Jurkat, Clone E6-1 (cell line): Measurements from ENCODE around the gene POMT1. TPM values are rescaled to one million over a fixed set of nuclear protein-coding genes. Genes with fewer than 3 reads are reported as not detected.
A peak's percentile ranks its signal among the peaks of the same experiment; 100 is the strongest.
"Not testable (repeated sequence)": the region's sequence is repeated elsewhere in the genome, so short reads cannot be mapped to it uniquely, and the experiment has no call there.

Source experiments
- DNase-seq: peaks from one replicate; pipeline ENCODE4 v3.0.0-alpha.2; 2011; ENCODE audit warnings: low read depth, low spot score
- H3K4me3 ChIP-seq: 2 replicates; pipeline ENCODE4 v1.5.1; 2011; ENCODE audit warnings: mild to moderate bottlenecking, low read length, control low read depth, moderate library complexity
- polyA plus RNA-seq: library from polyadenylated mRNA; unstranded; fragments of >200 nt; gene quantifications from one replicate; pipeline ENCODE4 v1.2.1, GENCODE V29; 2012; ENCODE audit warnings: missing spikeins; ENCODE audit not compliant: insufficient read length, insufficient read depth

Gene POMT1, protein sequence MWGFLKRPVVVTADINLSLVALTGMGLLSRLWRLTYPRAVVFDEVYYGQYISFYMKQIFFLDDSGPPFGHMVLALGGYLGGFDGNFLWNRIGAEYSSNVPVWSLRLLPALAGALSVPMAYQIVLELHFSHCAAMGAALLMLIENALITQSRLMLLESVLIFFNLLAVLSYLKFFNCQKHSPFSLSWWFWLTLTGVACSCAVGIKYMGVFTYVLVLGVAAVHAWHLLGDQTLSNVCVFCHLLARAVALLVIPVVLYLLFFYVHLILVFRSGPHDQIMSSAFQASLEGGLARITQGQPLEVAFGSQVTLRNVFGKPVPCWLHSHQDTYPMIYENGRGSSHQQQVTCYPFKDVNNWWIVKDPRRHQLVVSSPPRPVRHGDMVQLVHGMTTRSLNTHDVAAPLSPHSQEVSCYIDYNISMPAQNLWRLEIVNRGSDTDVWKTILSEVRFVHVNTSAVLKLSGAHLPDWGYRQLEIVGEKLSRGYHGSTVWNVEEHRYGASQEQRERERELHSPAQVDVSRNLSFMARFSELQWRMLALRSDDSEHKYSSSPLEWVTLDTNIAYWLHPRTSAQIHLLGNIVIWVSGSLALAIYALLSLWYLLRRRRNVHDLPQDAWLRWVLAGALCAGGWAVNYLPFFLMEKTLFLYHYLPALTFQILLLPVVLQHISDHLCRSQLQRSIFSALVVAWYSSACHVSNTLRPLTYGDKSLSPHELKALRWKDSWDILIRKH
- polyA plus RNA-seq = 33.2 TPM

DNA sequence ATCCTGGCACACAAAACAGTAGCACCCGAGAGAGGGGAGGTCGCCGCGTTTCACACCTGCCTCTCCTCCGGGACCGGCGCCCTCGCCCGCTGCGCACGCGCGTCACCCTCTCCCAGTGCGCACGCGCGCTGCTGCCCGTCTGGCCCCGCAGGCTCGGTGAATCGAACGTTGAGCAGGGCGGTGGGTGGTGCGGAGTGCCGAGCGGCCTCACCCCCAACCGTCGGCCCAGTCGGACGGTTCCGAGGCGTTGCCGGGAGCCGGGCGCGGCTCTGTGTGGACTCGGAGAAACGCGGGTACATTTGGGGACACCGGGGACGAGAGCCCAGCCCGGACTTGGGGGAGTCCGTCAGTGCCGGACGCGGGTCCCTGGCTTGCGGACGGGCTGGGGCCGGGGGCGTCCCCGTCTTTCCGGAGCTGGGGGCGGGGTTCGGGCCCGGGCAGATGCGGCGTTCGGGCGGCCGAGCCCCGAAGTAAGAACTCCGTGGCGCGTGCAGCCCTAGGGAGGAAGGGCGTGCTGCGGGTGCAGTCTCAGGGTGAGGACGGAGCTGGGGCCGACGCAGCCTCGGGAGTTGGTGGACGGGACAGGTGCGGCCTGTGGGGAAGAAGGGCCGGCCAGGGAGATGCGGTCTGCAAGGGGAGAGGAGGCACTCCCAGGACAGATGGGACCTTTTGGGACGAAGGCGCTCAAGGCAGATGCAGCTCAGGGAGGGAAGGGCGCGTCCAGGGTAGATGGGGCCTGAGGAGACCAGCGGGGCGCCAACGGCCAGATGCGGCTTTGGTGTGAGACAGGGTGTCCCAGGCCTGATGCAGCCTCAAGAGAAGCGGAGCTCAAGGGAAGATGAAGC is at the start of gene POMT1:
Gene POMT1, plus strand, starts transcription at position 138 of the 845 bp plus-strand sequence. CDS start 1,301 bp downstream, outside the sequence.
- DNase-seq = peak; percentile 86
- peak within 1 kb of the TSS; percentile 89 for H3K4me3 ChIP-seq

DNA sequence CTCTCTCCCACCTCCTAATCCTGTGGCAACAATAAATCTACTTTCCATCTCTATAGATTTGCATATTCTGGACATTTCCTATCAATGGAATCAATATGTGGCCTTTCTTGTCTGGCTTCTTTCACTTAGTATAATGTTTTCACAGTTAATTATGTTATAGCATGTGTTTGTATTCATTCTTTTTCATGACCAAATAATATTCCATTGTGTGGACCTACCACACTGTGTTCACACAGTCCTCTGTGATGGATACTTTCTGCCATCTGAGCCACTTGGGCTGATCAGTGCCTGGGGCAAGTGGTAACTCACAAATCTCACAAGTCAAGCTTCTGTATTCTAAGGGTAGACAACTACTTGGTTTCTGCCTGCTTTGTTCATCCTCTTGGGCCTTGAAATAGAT is 48.7 kb upstream of the POMT1 start:
- no peak for DNase-seq
- no peak overlapping the region for H3K4me3 ChIP-seq

DNA sequence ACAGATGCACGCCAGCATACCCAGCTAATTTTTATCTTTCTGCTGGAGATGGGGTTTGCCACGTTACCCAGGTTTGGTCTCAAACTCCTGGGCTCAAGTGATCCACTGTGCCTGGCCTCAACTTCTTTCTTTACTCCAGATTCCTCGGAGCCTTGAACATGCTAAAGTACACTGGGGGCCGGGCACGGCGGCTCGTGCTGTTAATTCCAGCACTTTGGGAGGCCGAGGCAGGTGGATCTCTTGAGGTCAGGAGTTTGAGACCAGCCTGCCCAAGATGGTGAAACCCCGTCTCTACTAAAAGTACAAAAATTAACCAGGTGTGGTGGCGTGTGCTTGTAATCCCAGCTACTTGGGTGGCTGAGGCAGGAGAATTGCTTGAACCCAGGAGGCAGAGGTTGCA is 47.1 kb upstream of the POMT1 start:
- DNase-seq, H3K4me3 ChIP-seq: not testable (repeated sequence)

DNA sequence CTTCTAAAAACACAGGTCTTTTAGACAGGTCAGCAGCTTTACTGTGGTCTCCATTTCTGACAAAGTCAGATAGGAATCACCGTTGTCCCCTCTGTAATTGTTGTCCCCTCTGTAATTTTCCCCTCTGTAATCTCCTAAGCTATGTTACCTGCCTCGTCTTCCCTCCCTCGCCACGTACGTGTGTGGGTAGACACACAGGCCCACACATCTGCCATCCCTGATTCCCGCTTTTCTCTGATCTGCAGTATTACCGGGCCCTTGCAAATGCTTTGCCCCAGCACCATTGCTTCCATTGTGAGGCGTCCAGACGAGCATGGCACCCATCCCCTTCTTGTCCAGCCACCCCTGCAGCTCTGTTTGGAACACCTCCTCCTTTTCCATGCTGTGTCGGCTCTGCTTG is 45.0 kb upstream of the POMT1 start:
- no peak for DNase-seq
- H3K4me3 ChIP-seq = no peak overlapping the region

- DNase-seq = no peak
- no peak overlapping the region for H3K4me3 ChIP-seq
Measured at GRCh38 chr9:131459056-131459455, 43.7 kb upstream of the POMT1 start.

- H3K4me3 ChIP-seq = no peak overlapping the region
- no peak for DNase-seq
Measured at GRCh38 chr9:131461166-131461565, 41.6 kb upstream of the POMT1 start.

DNA sequence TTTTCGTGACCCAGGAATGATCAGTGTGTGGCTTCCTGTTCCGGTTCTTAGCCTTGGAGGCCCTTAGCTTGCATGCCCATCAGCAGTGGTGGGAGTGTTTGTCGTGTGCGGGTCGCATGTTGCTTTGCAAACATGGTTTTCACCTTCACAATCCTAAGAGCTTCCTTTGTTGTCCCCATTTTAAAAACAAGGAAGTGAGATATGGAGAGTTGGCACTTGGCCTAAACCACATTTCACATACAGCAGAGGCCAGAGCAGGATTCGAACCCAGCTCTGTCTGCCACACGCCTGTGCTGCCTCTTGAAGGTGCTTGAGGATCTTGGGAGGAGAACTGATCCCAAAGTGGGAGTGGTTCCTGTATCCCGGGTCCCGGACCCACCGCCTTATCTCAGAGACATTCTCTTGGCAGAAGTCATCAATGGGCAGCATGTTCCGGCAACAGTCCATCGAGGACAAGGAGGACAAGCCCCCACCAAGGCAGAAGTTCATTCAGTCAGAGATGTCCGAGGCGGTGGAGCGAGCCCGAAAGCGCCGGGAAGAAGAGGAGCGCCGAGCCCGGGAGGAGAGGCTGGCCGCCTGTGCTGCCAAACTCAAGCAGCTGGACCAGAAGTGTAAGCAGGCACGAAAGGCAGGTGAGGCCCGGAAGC is 38.2 kb upstream of the POMT1 start:
- no peak for DNase-seq
- no peak overlapping the region for H3K4me3 ChIP-seq

DNA sequence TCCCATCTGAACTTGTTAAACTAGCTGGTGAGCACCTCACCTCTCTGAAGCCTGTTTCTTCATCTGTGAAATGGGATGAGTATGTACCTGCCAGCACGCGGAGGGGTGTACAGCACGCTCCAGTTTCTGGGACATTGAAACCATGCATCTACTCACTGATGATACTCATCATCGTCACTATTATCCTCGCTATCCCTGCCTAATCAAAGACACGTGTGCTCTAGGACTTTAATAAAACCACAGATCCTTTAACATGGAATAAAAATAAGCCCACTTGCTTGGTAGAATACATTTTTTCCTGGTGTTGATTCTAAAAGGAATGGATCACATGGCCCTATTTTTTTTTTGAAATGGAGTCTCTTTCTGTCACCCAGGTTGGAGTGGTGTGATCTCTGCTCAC is 37.3 kb upstream of the POMT1 start:
- DNase-seq = no peak
- H3K4me3 ChIP-seq = no peak overlapping the region

DNA sequence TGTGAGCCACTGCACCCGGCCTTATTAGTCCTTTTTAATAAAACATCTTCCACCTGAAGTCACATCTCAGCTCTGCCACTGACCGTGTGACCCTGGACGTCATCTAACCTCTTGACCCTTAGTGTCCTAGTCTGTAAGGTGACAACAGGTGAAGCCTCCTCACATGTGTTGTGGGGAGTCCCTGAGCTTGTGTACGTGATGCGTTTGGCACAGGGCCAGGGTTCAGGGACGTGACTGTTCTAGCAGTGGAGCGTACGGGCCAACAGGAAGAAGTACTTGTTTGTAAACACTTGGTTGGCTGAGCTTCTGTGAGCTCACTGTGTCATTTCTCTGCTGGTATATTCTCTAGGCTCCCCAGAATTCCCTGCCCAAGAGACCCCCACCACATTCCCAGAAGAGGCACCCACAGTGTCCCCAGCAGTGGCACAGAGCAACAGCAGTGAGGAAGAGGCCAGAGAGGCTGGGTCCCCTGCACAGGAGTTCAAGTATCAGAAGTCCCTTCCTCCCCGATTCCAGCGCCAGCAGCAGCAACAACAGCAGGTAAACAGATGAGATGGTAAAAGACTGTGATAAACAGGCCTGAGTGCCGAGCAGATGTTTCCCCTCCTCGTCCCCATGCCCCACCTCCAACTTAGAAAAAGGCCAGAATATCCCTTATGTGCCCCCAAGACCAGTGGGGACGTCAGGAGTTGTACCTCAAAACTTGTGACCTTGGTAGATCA is 35.3 kb upstream of the POMT1 start:
- no peak overlapping the region for H3K4me3 ChIP-seq
- no peak for DNase-seq

DNA sequence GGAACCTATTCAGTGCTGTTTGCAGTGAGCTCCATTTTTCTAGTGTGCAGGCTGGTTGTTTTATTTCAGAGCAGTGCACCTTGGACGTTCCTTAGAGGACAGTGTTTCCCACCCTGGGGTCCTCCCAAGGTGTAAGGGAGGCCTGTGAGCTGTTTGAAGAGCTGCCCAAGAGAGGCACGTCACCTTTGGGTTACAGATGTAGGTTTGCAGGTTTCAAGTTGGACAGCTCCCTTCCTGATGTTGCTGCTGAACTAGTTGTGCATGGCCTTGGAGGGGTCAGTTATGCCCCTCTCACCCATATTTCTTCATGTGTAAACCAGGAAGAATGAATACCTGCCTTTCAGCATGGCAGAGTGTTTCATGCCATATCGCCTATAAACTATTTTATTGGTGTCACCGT is 34.7 kb upstream of the POMT1 start:
- no peak overlapping the region for H3K4me3 ChIP-seq
- DNase-seq = no peak

- DNase-seq = no peak
- H3K4me3 ChIP-seq = no peak overlapping the region
Measured at GRCh38 chr9:131469356-131469755, 33.4 kb upstream of the POMT1 start.

- DNase-seq = no peak
- H3K4me3 ChIP-seq = no peak overlapping the region
Measured at GRCh38 chr9:131469951-131470350, 32.8 kb upstream of the POMT1 start.

DNA sequence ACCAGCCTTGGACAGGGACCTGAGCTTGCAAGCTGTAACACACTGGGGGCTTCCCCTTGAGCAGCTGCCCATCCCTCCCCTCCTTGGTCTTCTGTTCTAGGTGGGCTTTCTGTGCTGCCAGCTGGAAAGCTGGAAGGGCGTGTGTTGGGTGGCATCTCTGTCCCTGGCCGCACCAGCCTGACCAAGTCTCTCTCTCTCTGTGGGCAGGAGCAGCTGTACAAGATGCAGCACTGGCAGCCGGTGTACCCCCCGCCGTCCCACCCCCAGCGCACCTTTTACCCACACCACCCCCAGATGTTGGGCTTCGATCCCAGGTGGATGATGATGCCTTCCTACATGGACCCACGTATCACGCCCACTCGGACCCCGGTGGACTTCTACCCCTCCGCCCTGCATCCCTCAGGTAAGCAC is 32.1 kb upstream of the POMT1 start:
- no peak overlapping the region for H3K4me3 ChIP-seq
- DNase-seq = no peak

GRCh38 chr9:131472085-131472484 is 30.6 kb upstream of the POMT1 start:
- not testable (repeated sequence) for H3K4me3 ChIP-seq, DNase-seq

- H3K4me3 ChIP-seq = no peak overlapping the region
- DNase-seq = no peak
Measured at GRCh38 chr9:131473198-131473885, 29.4 kb upstream of the POMT1 start.

- DNase-seq = no peak
- H3K4me3 ChIP-seq = no peak overlapping the region
Measured at GRCh38 chr9:131473891-131474290, 28.8 kb upstream of the POMT1 start.

DNA sequence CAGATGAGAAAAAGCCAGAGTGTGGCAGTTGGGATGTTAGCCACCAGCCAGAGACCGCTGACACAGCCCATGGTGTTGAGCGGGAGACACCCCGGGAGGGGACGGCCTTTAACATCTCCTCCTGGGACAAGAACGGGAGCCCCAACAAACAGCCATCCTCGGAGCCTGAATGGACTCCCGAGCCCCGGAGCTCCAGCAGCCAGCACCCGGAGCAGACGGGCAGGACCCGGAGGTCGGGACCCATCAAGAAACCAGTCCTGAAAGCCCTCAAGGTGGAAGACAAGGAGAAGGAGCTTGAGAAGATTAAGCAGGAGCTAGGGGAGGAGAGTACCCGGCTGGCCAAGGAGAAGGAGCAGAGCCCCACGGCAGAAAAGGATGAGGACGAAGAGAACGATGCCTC is 28.0 kb upstream of the POMT1 start:
- no peak for DNase-seq
- H3K4me3 ChIP-seq = no peak overlapping the region
